Epidermal melanocyte (primary cell): ENCODE data around the gene FHIT.

ENCODE experiments used
- DNase-seq: peaks from one replicate; pipeline ENCODE4 v3.0.0; 2011; ENCODE audit warnings: low spot score; ENCODE audit not compliant: insufficient read length

The FHIT gene

GRCh38 chr3:60189304-60189703, 1061.9 kb downstream of the FHIT start:
- no peak for DNase-seq

- no peak for DNase-seq
Measured at GRCh38 chr3:60188803-60189202, 1062.4 kb downstream of the FHIT start.

- DNase-seq, result no peak
Measured at GRCh38 chr3:60187343-60187742, 1063.9 kb downstream of the FHIT start.

- DNase-seq, result no peak
Measured at GRCh38 chr3:60186359-60186758, 1064.9 kb downstream of the FHIT start.

- no peak for DNase-seq
Measured at GRCh38 chr3:60185161-60185560, 1066.1 kb downstream of the FHIT start.

GRCh38 chr3:60182697-60183096, 1068.6 kb downstream of the FHIT start:
- no peak for DNase-seq

GRCh38 chr3:60178931-60179653, 1072.2 kb downstream of the FHIT start:
- no peak for DNase-seq

- no peak for DNase-seq
Measured at GRCh38 chr3:60177726-60178125, 1073.5 kb downstream of the FHIT start.

- no peak for DNase-seq
Measured at GRCh38 chr3:60176614-60177013, 1074.6 kb downstream of the FHIT start.

GRCh38 chr3:60175680-60176079, 1075.6 kb downstream of the FHIT start:
- no peak for DNase-seq

- DNase-seq, result no peak
Measured at GRCh38 chr3:60169755-60170154, 1081.5 kb downstream of the FHIT start.

- DNase-seq, result no peak
Measured at GRCh38 chr3:60167186-60167585, 1084.1 kb downstream of the FHIT start.

- no peak for DNase-seq
Measured at GRCh38 chr3:60160822-60161748, 1090.2 kb downstream of the FHIT start.

GRCh38 chr3:60160111-60160821, 1091.0 kb downstream of the FHIT start:
- no peak for DNase-seq

- DNase-seq, result no peak
Measured at GRCh38 chr3:60158035-60158434, 1093.2 kb downstream of the FHIT start.

GRCh38 chr3:60154011-60154410, 1097.2 kb downstream of the FHIT start:
- no peak for DNase-seq

- no peak for DNase-seq
Measured at GRCh38 chr3:60153221-60153999, 1097.8 kb downstream of the FHIT start.

GRCh38 chr3:60149501-60149900, 1101.8 kb downstream of the FHIT start:
- DNase-seq, result no peak

- no peak for DNase-seq
Measured at GRCh38 chr3:60147249-60147950, 1103.9 kb downstream of the FHIT start.

- DNase-seq, result no peak
Measured at GRCh38 chr3:60146121-60146520, 1105.1 kb downstream of the FHIT start.

GRCh38 chr3:60144071-60144470, 1107.2 kb downstream of the FHIT start:
- no peak for DNase-seq
